KG1 (cell line): ENCODE measurements around the gene SSMEM1.
A peak's percentile ranks its signal among the peaks of the same experiment; 100 is the strongest.
"Not testable (repeated sequence)": the region's sequence is repeated elsewhere in the genome, so short reads cannot be mapped to it uniquely, and the experiment has no call there.

Experiments used
- DNase-seq: peaks from one replicate; lab custom pipeline; 2025; lab: John Stamatoyannopoulos, UW

The SSMEM1 gene

GRCh38 chr7:130207642-130208041 lies at the start of gene SSMEM1:
Gene SSMEM1, plus strand, starts transcription at chr7:130207860. Its CDS starts 51 bp downstream, at chr7:130207911.
- DNase-seq: no peak

- DNase-seq: no peak
Measured at GRCh38 chr7:130160023-130160422, 47.6 kb upstream of the SSMEM1 start.

DNA sequence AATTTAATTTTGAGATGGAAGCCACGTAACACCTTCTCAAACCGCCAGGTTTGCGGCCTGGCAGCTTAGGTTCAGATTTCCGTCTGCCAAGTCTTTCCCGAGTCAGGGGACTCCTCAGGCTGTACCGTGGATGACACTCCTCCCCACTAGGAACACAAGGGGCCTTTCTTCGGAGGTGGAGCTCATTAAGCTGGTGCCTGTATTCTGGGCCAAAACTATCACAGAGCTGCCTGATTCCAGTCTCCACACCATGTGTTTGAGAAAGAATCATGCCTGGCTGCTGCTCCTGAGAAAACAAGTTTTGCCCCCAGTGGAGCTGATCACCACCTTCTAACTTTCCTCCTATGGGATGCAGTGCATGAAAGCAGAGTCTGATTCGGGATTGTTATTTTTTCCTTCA lies 47.2 kb upstream of the SSMEM1 start:
- DNase-seq: no peak

DNA sequence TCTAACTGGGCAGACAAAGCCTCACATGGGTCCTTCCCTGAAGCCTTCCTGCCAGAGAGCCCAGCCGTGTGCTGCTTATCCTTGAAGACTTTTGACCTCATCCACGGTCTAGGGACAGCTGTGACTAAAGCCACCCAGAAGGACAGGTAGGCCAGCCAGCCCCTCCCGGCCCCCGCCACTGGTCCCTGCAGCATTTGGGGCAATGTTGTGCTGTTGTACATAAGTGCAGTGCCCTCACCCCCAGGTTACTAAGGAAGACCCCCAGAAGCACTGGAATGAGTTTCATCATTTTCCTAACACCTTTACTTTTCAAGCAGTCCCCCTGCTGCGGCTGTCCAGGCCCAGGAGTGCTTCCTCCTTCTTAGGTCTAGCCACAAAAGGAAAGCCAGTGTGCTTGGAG lies 45.5 kb upstream of the SSMEM1 start:
- DNase-seq: no peak

DNA sequence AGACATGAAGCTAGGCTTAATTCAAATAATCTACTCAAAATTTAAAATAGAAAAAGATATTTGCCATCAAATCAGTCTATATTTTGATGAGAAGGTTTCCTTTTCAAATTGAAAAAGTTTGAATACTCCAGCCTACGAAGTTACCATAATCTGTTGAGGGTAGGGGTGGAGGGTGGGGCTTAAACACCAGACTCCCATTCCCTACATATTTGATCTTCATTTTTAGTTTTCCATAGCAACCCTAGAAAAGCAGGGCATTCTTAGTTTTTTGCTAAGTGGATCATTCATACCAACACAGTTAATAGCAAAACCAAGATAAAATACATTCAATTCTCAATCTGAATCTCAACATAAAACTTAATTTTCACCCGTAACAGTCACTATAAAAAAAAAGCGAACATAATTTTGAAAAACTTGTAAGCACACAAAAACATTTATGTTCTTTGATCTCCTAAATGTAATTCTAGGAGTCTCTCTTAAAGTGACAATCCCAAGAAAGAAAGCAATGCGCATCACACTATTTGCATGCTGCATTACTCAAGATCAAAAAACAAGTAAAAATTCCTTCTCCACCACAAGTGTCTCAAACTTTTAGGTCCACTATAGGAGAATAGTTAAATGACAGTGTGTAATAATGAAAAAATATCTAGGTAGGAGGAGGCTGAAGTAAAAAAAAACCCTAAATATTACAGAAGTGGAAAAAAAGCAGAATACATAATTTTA lies 33.3 kb upstream of the SSMEM1 start:
- DNase-seq: no peak

GRCh38 chr7:130178251-130178650 lies 29.4 kb upstream of the SSMEM1 start:
- DNase-seq: no peak

DNA sequence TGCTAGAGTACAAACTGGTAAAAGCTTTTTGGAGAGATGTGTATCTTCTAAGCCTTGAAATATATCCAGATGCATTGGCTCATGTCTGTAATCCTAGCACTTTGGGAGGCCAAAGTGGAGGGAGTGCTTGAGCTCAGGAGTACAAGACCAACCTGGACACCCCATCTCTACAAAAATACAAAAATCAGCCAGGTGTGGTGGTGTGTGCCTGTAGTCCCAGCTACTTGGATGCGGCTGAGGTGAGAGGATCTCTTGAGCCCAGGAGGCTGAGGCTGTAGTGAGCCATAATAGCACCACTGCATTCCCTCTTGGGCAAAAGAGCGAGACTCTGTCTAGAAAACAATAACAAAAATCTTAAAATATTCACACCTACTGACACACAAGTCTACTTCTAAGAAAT lies 28.0 kb upstream of the SSMEM1 start:
- no peak for DNase-seq

- no peak for DNase-seq
Measured at GRCh38 chr7:130180571-130181262, 26.9 kb upstream of the SSMEM1 start.

DNA sequence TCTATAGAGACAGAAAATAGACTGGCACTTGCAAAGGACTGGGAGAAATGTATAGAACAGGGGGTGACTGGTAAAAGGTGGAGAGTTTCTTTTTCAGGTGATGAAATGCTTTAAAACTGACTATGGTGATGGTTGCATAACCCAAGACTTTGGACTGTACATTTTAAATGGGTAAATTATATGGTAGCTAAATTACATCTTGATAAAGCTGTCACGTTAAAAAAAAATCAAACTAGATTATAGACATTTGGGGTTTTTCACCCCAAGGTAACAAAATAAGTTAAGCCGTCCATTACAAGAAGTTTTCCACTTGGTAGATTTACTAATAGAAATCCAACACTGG lies 26.4 kb upstream of the SSMEM1 start:
- no peak for DNase-seq

- no peak for DNase-seq
Measured at GRCh38 chr7:130182990-130183389, 24.7 kb upstream of the SSMEM1 start.

DNA sequence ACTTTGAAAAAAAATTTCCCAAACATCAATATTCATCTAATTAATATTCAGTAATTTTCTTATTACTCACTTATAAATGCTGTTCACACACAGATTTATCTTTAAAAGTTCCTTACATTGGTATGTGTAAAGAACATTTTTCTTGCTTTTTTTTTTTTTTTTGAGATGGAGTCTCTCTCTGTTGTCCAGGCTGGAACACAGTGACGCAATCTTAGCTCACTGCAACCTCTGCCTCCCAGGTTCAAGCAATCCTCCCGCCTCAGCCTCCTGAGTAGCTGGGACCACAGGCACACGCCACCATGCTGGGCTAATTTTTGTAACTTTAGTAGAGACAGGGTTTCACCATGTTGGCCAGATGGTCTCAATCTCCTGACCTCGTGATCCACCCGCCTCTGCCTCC lies 23.3 kb upstream of the SSMEM1 start:
- not testable (repeated sequence) for DNase-seq

GRCh38 chr7:130187360-130187759 lies 20.3 kb upstream of the SSMEM1 start:
- DNase-seq: no peak

DNA sequence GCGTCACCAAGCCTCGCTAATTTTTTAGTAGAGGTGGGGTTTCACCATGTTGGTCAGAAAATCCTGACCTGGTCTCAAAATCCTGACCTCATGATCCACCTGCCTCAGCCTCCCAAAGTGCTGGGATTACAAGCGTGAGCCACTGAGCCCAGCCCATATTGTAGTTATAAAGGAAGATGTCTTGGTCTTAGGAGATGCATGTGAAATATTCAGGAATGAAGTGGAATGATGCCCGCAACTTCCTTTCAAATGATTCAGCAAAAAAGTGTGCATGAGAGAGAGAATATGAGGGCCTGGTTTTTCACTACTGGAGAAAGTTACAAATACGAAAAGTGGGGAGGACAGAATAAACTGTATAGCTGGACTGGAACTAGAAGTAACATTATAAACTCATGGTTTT lies 18.3 kb upstream of the SSMEM1 start:
- DNase-seq: no peak

- DNase-seq: no peak
Measured at GRCh38 chr7:130191791-130192190, 15.9 kb upstream of the SSMEM1 start.

- no peak for DNase-seq
Measured at GRCh38 chr7:130195396-130195795, 12.3 kb upstream of the SSMEM1 start.

DNA sequence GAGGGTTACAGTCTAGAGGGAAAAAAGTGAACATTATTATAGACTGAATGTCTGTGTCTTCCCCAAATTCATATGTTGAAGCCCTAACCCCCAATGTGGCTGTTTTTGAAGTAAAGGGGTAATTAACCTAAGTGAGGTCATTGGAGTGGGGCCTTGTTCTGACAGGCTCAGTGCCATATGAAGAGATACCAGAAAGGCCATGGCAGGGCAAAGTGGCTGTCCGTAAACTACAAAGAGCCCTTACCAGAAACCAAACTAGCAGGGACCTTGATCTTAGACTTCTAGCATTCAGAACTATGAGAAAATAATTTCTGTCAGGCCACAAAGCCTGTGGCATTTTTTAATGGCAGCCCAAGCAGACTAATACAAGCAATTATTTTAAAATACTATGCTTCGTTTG lies 11.2 kb upstream of the SSMEM1 start:
- no peak for DNase-seq

- no peak for DNase-seq
Measured at GRCh38 chr7:130197094-130197493, 10.6 kb upstream of the SSMEM1 start.

DNA sequence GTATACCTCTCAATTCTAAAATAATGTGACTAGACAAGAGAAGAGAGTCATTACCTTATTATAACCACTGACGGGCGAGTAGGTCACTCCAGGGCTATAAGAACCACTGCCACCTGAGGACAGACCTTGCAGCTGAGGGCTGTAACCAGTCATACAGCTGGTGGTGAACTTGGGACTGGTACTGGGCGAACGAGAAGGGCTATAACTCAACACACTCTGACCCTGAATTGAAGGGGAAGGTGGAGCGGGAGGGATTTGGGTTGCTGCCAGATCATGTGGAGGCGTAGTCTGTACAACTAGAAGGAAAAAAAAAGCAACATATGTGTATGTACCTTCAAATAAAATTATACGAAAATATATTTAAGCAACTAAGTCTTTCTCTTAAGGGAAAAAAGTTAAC lies 5.9 kb upstream of the SSMEM1 start:
- DNase-seq: no peak

GRCh38 chr7:130205084-130205947 lies 2.3 kb upstream of the SSMEM1 start, which contains the start of gene TMEM209:
Gene TMEM209, minus strand, starts transcription at chr7:130205406. Its CDS starts 31 bp downstream, at chr7:130205375.
- peak; percentile 78 for DNase-seq

- no peak for DNase-seq
Measured at GRCh38 chr7:130207033-130207432, 627 bp upstream of the SSMEM1 start.

DNA sequence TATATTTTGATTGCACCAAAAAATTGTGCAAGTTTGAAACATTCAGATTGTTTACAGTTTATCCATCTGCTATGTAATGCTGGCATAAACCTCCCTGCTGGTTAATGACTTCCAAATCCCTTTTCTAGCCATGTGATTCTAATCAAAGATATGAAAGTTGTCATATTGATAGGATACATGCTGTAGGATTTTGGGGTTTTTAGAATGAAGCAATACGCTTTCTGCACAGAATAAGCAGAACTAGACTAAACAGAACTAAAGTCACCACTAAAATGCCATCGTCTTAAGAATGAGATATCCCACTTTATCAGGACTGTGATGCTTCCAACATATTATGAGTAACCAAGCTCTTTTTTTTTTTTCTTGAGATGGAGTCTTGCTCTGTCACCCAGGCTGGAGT lies 856 bp downstream of the SSMEM1 start:
- no peak for DNase-seq

DNA sequence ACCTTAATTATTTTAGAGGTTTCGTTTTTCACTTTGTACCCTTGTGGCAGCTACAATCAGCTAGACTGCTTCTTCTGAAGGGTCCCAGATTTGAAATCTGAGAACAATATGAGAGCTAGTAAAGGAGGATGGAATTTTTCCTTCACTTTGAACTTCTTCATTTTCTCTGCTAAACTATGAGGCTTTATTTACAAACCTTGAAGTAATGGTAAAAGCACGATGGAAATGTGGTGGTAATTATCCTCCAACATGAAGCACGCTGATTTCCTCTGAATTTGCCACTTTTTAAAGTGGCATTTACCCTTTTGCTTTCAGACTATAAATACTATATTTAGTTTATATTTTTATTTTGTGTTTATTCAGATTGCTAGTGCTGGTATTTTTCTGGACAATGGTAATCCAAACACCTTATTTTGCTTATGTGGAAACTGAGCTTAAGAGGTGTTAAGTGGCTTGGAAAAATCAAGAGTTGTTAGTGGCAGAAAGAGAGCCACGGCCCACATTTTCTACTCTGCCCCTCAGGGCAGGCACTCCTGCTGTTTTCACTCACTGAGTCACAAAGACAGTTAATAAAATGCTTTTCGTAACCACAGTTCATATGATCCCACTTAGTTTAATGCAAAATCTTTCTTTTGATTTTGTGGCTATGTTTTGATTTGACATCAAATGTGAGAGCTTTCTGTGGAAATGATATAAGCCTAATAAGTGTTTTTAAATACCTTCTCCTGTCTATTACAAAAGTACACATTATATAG lies 2.7 kb downstream of the SSMEM1 start:
- DNase-seq: no peak
